AG09319 (cell line): ENCODE results near the gene CBL.
"Not testable (repeated sequence)": the region's sequence is repeated elsewhere in the genome, so short reads cannot be mapped to it uniquely, and the experiment has no call there.

Source experiments
- DNase-seq: peaks from one replicate; pipeline ENCODE4 v3.0.0-alpha.2; 2010; ENCODE audit warnings: low read depth; ENCODE audit errors: extremely low read depth
- CTCF ChIP-seq: IDR thresholded peaks from 2 replicates; pipeline ENCODE4 v1.5.1; 2011; ENCODE audit warnings: low read depth, mild to moderate bottlenecking, inconsistent platforms, low read length, moderate library complexity

Gene CBL

GRCh38 chr11:119194811-119195440 is 11.2 kb upstream of the CBL start:
- no peak for TF ChIP-seq CTCF

GRCh38 chr11:119195680-119196079 is 10.5 kb upstream of the CBL start:
- no peak for DNase-seq
- TF ChIP-seq CTCF, result no peak

More at GRCh38 chr11:119194811-119195440, 11.2 kb upstream of the CBL start:
- no peak for DNase-seq

GRCh38 chr11:119196833-119197483 is 9.2 kb upstream of the CBL start:
- peak; percentile 77 for TF ChIP-seq CTCF
- peak; percentile 60 for DNase-seq

GRCh38 chr11:119198925-119199324 is 7.2 kb upstream of the CBL start:
- TF ChIP-seq CTCF, result no peak
- DNase-seq, result no peak

GRCh38 chr11:119201236-119201635 is 4.9 kb upstream of the CBL start:
- DNase-seq, result not testable (repeated sequence)

GRCh38 chr11:119202554-119202953 is 3.6 kb upstream of the CBL start:
- DNase-seq, result no peak
- no peak for TF ChIP-seq CTCF

- DNase-seq, result no peak
- no peak for TF ChIP-seq CTCF
These were observed 2.1 kb upstream of the CBL start for GRCh38 chr11:119204066-119204465.

- TF ChIP-seq CTCF, result no peak
- DNase-seq, result no peak
These were observed 1.1 kb upstream of the CBL start for GRCh38 chr11:119205080-119205479.
